GM19395 (cell line): Measurements from ENCODE around the gene RFLNA.

Experiments
- ATAC-seq: cut with Tn5 transposase; IDR thresholded peaks from one replicate; pipeline ENCODE4 v1.9.1; 2021; ENCODE audit warnings: mild to moderate bottlenecking, moderate library complexity; ENCODE audit not compliant: unreplicated experiment

Gene RFLNA

DNA sequence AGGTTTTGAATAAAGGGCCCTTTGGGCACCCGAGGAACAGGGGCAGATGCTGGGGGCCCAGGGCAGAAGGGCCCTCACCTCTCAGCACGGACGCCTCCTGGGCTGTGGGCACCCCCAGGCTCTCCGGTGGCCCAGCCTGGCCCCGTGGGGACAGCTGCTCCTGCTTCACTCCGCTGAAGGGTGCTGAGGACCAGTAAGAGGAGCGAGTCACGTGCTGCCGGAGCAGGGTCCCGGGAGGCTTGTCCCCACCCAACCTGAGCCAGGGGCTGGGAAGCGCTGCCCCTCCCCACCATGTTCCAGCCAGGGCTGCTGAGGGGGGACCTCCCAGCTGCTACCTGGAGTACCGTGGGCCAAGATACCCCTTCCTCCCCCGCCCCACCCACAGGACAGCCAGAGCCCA lies 59.5 kb downstream of the RFLNA start:
- no peak for ATAC-seq

DNA sequence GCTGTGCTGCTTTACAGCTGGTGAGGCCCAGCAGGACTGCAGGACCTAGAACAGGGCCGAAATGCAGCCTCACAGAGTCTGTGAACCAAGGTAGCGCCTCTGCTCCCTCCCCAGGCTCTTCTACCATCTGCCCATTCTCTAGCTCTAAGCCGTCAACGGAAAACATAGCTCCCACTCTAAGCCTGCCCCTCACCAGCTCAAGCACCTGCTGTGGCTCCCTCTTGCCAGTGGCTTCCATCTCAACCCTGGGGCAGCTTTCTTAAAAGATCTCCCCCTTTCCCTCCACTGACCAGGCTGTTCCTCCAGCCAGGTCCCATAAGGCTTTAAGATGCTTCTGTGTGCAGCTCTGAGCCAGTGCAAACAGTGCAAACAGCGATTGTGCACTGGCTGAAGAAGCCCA lies 61.3 kb downstream of the RFLNA start:
- ATAC-seq = no peak

DNA sequence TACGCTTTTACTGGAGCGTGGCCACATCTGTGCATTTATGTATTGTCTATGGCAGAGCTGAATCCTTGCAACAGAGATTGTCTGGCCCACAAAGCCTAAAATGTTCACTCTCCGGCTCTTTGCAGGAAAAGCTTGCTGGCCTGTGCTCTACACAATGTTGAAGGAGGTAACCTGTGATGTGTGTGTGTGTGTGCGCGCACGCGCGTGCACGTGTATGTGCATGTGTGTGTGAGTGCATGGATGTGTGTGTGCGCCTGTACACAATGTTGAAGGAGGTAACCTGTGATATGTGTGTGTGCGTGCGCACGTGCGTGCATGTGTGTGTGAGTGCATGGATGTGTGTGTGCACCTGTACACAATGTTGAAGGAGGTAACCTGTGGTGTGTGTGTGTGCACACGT lies 62.7 kb downstream of the RFLNA start:
- no peak for ATAC-seq

DNA sequence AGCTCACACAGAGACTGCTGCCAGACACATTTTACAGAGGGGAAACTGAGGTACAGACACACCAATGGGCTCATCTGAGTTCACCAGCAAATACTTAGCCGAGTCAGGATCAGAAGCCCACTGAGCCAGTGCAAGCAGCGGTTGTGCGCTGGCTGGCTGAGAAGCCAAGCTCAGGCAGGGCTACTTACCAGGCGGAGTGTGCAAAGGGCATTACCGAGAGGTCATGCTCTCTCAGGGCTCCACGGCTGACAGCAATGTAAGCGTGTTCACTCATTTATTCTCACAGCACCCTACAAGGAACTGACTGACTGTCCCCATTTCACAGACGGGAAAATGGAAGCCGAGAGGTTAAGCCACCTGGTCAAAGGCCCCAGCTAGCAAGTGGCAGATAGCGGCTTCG lies 63.7 kb downstream of the RFLNA start:
- no peak for ATAC-seq

DNA sequence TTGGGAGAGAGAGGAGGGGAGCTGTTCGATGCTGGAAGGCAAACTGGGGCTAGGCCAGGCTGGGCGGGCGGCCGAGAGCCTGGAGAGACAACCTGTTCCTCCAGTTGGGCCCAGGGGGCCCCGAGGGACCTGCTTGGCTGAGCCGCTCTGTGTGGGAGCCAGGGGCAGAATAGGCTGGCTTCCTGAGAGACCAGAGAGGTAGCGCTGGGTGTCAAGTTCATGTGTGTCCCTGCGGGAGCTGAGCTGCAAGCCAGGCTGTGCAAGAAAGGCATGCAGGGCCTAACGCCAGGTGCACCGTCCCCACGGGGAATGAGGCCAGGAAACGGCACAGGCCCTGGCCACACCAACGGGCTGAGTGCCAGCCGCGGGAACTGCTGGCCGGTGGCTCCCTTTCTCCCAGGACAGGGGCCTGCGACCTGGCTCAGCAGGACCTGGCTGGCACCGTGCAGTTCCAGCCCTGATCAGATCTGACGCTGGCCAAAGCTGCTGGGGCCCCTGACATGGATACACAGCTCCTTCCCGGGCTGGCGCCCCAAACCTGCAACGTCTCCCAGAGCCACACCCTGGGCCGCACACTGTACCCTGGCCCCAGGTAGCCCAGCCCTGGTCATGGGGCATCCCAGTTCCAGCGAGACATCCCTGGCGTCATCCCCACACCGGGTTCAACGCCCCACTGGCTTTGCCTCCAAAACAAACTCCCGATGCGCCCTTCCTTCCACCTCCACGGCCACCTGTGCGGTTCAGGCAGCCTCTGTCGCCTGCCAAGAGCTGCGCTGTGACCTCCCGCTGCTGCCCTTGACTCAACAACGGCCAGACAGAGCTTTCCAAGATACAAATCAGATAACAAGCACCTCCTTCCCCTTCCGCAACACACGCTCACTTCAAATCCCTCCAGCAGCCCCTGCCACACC lies 65.0 kb downstream of the RFLNA start:
- no peak for ATAC-seq

DNA sequence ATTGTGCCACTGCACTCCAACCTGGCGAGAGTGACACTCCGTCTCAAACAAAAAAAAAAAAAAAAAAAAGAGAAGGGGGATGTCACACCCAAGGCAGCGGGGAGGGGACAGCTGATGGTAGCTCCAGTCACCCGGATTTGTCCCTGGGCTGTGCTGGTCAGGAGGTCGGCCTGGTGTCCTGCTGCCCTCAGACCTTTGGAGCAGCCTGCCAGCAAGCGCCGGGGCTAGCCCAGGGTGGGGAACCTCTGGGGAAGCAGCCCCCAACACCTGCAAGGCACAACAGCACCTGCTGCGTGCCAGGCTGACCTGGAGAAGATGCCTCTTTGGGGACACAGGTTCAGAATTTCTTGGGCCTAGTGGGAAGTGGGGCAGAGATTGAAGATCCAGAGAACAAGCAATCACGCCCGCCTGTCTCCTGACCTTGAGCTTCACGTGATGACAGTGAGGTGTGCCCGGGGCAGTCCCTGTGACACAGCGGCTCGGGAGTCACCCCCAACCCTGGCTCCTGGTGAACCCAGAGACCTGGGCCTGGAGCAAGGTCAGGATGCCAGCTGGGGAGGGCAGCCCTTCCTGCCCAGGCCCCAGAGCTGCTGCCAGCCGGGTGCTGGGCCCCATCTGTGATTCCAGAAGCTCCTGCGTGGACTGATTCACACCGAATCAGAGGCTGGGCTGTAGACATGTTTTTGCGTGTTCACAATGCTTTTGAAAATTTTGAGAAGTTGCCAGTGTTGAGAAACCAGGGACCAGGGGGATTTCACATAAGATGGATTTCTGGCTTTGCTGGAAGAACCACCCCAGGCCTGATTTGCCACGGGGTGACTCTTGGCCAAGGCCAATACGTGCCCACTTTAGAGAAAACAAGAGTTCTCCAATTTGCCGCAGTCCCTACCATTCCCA lies 66.4 kb downstream of the RFLNA start:
- no peak for ATAC-seq

DNA sequence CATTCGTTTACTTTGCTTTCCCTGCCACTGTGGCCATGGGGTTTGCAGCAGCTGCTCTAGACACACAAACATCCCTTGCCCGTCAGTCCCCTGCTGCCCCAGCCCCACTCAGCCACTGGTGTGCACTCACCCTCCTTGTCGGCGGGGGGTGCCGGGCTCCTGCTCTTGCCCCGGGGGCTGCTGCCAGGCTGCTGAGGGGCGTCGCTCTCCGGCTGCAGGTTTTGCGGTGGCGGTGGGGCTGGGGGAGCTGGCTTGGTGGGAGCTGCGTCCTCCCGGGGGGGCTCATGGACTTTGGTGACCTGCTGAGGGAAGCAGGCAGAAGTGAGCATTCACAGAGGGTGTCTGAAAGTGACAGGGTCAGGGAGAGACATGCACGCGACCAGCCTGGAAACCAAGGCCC lies 67.1 kb downstream of the RFLNA start:
- ATAC-seq = no peak

DNA sequence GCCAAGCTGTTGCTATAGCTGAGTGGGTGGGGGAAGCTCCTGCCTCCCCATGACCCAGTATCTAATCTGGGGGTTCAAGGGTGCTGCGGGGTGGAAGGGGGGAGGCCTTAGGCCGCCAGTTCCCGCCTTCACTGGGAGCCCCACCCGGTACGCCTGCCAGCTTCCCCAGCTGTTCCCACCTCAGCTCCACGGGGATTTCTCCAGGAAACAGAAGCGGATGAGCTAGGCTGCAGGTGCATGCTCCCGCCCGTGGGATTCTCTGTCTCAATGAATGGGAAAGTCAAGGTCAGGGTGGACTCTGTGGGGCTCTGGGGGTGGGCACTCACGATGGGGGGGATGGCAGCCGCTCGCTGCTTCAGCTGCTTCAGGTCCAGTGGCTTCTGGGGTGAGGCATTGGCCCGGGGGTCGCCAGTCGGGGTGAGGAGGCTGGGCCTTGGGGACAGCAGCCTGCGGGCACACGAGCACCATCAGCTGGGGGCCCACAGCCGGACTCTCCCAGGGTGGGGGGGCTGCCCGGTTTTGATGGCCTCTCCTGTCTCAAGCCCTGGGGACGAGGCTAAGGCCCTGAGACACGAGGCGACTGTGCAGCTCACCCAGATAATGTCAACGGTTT lies 68.6 kb downstream of the RFLNA start:
- no peak for ATAC-seq

DNA sequence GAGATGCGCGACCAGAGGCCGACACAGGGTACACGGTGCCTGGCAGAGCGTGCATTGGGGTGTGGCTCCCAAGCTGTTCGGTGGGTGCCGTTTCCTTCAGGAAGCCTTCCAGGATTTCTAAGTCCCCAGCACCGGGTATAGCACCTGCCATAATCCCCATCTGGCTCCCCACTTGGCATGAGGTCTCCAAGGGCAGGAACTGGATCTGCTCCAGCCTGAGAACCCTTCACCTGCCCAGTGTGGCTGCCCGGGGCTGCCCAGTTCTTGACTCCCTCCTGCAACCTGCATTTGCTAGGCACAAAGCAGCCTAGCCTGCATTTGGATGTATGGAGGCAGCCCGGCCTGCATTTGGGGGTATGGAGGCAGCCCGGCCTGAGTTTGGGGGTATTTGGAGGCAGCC lies 69.7 kb downstream of the RFLNA start:
- no peak for ATAC-seq
